Measurements from ENCODE around the gene ZFYVE9.

The ZFYVE9 gene

DNA sequence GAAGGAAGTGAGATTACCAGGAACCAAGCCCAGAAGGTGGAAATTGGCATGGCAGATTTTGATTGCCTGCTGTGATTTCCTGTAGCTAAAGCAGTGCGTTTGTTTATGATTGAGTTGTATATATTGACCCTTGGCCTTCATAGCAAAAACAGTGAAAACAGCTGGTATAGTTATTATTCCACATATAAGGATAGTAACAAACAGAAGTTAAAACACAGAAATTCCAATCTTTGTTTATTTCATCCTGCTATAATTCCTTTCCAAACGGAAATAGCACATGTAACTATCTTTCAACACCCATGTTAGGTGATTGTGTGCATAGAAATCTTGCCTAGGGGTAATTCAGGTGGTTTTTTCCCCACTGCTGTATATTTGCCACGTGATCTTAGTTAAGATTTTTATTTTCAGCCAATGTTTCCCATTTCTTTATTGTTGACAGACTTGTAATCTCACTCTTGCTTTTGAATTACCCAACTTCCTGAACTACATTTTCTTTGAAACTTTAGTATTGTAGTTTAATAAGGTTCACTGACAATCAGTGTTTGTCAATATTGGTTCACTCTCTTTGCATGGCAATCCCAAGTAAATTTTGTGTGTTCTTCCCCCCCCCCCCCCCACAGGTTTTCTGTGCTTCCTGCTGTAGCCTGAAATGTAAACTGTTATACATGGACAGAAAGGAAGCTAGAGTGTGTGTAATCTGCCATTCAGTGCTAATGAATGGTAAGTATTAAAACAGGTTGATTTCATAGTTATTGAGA, 121.4 kb downstream of the ZFYVE9 start:
- TF ChIP-seq, protein P1, sequence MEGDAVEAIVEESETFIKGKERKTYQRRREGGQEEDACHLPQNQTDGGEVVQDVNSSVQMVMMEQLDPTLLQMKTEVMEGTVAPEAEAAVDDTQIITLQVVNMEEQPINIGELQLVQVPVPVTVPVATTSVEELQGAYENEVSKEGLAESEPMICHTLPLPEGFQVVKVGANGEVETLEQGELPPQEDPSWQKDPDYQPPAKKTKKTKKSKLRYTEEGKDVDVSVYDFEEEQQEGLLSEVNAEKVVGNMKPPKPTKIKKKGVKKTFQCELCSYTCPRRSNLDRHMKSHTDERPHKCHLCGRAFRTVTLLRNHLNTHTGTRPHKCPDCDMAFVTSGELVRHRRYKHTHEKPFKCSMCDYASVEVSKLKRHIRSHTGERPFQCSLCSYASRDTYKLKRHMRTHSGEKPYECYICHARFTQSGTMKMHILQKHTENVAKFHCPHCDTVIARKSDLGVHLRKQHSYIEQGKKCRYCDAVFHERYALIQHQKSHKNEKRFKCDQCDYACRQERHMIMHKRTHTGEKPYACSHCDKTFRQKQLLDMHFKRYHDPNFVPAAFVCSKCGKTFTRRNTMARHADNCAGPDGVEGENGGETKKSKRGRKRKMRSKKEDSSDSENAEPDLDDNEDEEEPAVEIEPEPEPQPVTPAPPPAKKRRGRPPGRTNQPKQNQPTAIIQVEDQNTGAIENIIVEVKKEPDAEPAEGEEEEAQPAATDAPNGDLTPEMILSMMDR (IDR thresholded peaks at IDR 0.05) = no peak
- no peak overlapping the region for H3K4me3 ChIP-seq (ENCODE audit: low read depth in 1 of 2, low read length in 1 of 2)
- H3K27ac ChIP-seq = no peak overlapping the region
- H3K36me3 ChIP-seq = no peaks in the 10 kb centered on the region
- H3K9me3 ChIP-seq = no peaks in the 10 kb centered on the region
- H3K27me3 ChIP-seq = no peaks in the 10 kb centered on the region
- H3K4me1 ChIP-seq (ENCODE audit: control insufficient read depth in 1 of 2, insufficient read depth in 1 of 2, low read depth in 1 of 2, low read length in 1 of 2) = no peaks in the 10 kb centered on the region

DNA sequence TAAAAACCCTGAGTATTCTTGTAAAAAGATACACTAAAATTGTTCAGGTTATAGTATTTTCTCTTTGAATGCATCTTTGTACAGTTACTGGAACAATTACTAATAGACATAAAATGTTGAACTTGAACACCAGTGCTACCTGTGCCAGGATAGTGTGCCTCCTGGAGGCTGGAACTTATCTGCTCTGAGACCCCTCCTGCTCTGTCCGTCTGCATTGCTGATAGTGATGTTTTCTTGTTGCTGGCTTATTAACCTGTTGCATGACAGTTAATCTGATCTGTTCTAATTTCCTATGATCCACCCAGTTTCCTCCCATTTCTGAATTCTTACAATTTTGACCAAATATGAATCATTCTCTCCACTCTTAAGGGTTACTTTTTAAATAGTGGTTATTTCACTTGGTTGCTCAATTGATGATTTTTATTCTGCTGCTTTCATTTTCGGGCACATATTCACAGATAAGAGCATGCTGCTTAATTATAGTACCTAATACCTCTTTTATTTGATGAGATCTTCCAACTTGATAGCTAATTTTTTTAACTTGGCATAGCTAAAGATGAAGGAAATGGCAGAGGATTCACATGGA, 122.7 kb downstream of the ZFYVE9 start:
- TF ChIP-seq, protein P1 (IDR thresholded peaks at IDR 0.05) = no peak
- no peaks in the 10 kb centered on the region for H3K9me3 ChIP-seq
- H3K4me1 ChIP-seq (ENCODE audit: control insufficient read depth in 1 of 2, insufficient read depth in 1 of 2, low read depth in 1 of 2, low read length in 1 of 2) = no peaks in the 10 kb centered on the region
- H3K27ac ChIP-seq = no peak overlapping the region
- no peaks in the 10 kb centered on the region for H3K27me3 ChIP-seq
- H3K36me3 ChIP-seq = no peaks in the 10 kb centered on the region
- H3K4me3 ChIP-seq (ENCODE audit: low read depth in 1 of 2, low read length in 1 of 2) = no peak overlapping the region

DNA sequence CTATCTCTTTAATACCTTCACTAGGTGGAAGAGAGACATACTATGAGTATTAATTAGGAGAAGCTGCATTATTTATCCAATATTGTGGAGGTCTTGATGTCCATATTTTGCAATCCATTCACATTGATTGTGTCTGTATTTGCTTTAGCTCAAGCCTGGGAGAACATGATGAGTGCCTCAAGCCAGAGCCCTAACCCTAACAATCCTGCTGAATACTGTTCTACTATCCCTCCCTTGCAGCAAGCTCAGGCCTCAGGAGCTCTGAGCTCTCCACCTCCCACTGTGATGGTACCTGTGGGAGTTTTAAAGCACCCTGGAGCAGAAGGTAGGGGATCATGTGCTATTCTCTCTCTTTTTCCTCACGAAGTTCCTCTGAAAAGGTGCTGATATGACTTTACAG, 124.6 kb downstream of the ZFYVE9 start:
- no peak overlapping the region for H3K27ac ChIP-seq
- TF ChIP-seq, protein P1 (IDR thresholded peaks at IDR 0.05) = no peak
- no peaks in the 10 kb centered on the region for H3K4me1 ChIP-seq (ENCODE audit: control insufficient read depth in 1 of 2, insufficient read depth in 1 of 2, low read depth in 1 of 2, low read length in 1 of 2)
- H3K4me3 ChIP-seq (ENCODE audit: low read depth in 1 of 2, low read length in 1 of 2) = no peak overlapping the region
- H3K27me3 ChIP-seq = no peaks in the 10 kb centered on the region
- H3K9me3 ChIP-seq = no peaks in the 10 kb centered on the region
- no peaks in the 10 kb centered on the region for H3K36me3 ChIP-seq

DNA sequence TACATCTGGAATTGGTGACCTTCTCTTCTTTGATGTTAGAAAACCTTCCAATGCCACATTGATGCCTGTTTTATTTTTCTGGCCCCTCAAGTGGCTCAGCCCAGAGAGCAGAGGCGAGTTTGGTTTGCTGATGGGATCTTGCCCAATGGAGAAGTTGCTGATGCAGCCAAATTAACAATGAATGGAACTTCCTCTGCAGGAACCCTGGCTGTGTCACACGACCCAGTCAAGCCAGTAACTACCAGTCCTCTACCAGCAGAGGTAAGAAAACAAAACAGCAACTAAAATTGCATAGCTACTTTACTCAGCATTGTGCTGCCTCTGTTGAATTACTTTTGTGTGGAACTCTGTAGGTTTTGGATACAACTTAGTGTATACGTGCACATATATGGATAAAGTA, 126.5 kb downstream of the ZFYVE9 start:
- no peaks in the 10 kb centered on the region for H3K36me3 ChIP-seq
- no peaks in the 10 kb centered on the region for H3K27me3 ChIP-seq
- H3K4me3 ChIP-seq (ENCODE audit: low read depth in 1 of 2, low read length in 1 of 2) = no peak overlapping the region
- TF ChIP-seq, protein P1 (IDR thresholded peaks at IDR 0.05) = no peak
- no peaks in the 10 kb centered on the region for H3K4me1 ChIP-seq (ENCODE audit: control insufficient read depth in 1 of 2, insufficient read depth in 1 of 2, low read depth in 1 of 2, low read length in 1 of 2)
- H3K9me3 ChIP-seq = no peaks in the 10 kb centered on the region
- H3K27ac ChIP-seq = no peak overlapping the region

DNA sequence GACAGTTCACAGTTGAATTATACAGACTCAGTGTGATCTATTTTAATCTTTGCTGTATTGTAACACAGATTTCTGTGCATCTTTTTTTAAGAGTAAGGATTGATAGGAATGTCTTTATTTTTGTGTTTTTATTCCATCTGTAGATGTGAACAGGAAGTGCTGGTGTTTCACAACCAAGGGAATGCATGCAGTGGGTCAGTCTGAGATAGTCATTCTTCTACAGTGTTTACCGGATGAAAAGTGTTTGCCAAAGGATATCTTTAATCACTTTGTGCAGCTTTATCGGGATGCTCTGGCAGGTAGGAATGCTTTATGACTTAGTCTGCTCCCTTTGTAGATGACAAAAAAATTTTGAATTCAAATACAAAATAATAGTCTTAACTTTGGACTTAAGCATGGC, 139.6 kb downstream of the ZFYVE9 start:
- TF ChIP-seq, protein P1 (IDR thresholded peaks at IDR 0.05) = no peak
- no peaks in the 10 kb centered on the region for H3K4me1 ChIP-seq (ENCODE audit: control insufficient read depth in 1 of 2, insufficient read depth in 1 of 2, low read depth in 1 of 2, low read length in 1 of 2)
- no peaks in the 10 kb centered on the region for H3K9me3 ChIP-seq
- no peaks in the 10 kb centered on the region for H3K27me3 ChIP-seq
- H3K36me3 ChIP-seq = no peaks in the 10 kb centered on the region
- H3K27ac ChIP-seq = no peak overlapping the region
- no peak overlapping the region for H3K4me3 ChIP-seq (ENCODE audit: low read depth in 1 of 2, low read length in 1 of 2)
